Endothelial cell of umbilical vein (primary cell): ENCODE results near the gene RAB28. TPM values are rescaled to one million over a fixed set of nuclear protein-coding genes. Genes with fewer than 3 reads are reported as not detected.

ENCODE experiments used
- BruUV-seq: library from RNA; stranded (reverse); fragments of 400-500 nt; replicated peaks from 2 replicates; lab custom pipeline; 2021; lab: Mats Ljungman, UMichigan
- CTCF ChIA-PET: fragments of 300-600, 350-600 bp; sonication (Branson Sonifier 250); formaldehyde crosslinking; loops from one replicate; lab custom pipeline; 2021; ENCODE audit warnings: antibody characterized with exemption, inconsistent platforms; lab: Charles Lee
- POLR2A ChIA-PET: fragments of 300-600, 350-600 bp; sonication (Branson Sonifier 250); formaldehyde crosslinking; loops from one replicate; lab custom pipeline; 2021; ENCODE audit warnings: antibody characterized with exemption, inconsistent platforms; lab: Charles Lee
- DNase-seq: peaks from one replicate; pipeline ENCODE4 v3.0.0-alpha.2; 2011; ENCODE audit warnings: low read depth, low spot score
- FAIRE-seq: peaks from 2 replicates; lab custom pipeline; 2011; peaks lifted over from hg19 to GRCh38; lab: Jason Lieb, UNC
- H2AFZ ChIP-seq: 2 replicates; pipeline ENCODE4 v1.6.0; 2012; ENCODE audit warnings: low read depth, low read length, control low read depth, inconsistent platforms
- H3K27ac ChIP-seq: 2 replicates; pipeline ENCODE4 v1.5.1; 2011; ENCODE audit warnings: low read depth, mild to moderate bottlenecking, control low read depth, low read length, moderate library complexity; ENCODE audit not compliant: insufficient read depth
- H3K27me3 ChIP-seq, 2 experiments: 2 replicates each; pipeline versions ENCODE4 v1.6.0 to v1.6.1; 2011; ENCODE audit warnings: low read length in 2 of 2, mixed read lengths in 1 of 2; ENCODE audit not compliant: control insufficient read depth in 2 of 2, insufficient read depth in 2 of 2
- H3K36me3 ChIP-seq, 2 experiments: 2 replicates in 1 of 2; 3 replicates in 1 of 2; pipeline ENCODE4 v1.5.1; 2011; ENCODE audit warnings: low read length in 2 of 2, mild to moderate bottlenecking in 1 of 2, moderate library complexity in 1 of 2; ENCODE audit not compliant: control insufficient read depth in 2 of 2, insufficient read depth in 2 of 2; ENCODE audit errors: extremely low read depth in 1 of 2
- H3K4me1 ChIP-seq: 3 replicates; pipeline ENCODE4 v1.5.1; 2011; ENCODE audit warnings: mild to moderate bottlenecking, low read length; ENCODE audit not compliant: control insufficient read depth, insufficient read depth; ENCODE audit errors: extremely low read depth
- H3K4me2 ChIP-seq: 2 replicates; pipeline ENCODE4 v1.6.1; 2011; ENCODE audit warnings: low read length, control low read depth, mixed read lengths; ENCODE audit not compliant: insufficient read depth
- H3K4me3 ChIP-seq, 3 experiments: fragments of 200-600 bp in 1 of 3; sonication (generic), shearing (Covaris generic) in 1 of 3; replicated peaks in 1 of 3; 2 replicates each; pipeline ENCODE4 v1.5.1; 2011 to 2016; ENCODE audit warnings: control low read depth in 3 of 3, low read length in 3 of 3, mild to moderate bottlenecking in 2 of 3, inconsistent platforms in 1 of 3, low read depth in 1 of 3, moderate library complexity in 1 of 3; ENCODE audit not compliant: insufficient read depth in 1 of 3
- H3K79me2 ChIP-seq: 2 replicates; pipeline ENCODE4 v1.6.0; 2012; ENCODE audit warnings: low read length, inconsistent platforms; ENCODE audit not compliant: control insufficient read depth, insufficient read depth
- H3K9ac ChIP-seq: replicated peaks from 2 replicates; pipeline ENCODE3; 2011; ENCODE audit warnings: low read length, control low read depth; ENCODE audit not compliant: insufficient read depth; ENCODE audit errors: extremely low read depth
- H3K9me1 ChIP-seq: replicated peaks from 3 replicates; pipeline ENCODE4 v1.6.0; 2011; ENCODE audit warnings: mild to moderate bottlenecking, low read length; ENCODE audit not compliant: control insufficient read depth, insufficient read depth; ENCODE audit errors: extremely low read depth
- H3K9me3 ChIP-seq: replicated peaks from 2 replicates; pipeline ENCODE4 v1.5.1; 2012; ENCODE audit warnings: low read length, inconsistent platforms; ENCODE audit not compliant: control insufficient read depth, insufficient read depth
- H4K20me1 ChIP-seq: replicated peaks from 2 replicates; pipeline ENCODE3; 2011; ENCODE audit warnings: mild to moderate bottlenecking, low read length; ENCODE audit not compliant: control insufficient read depth, insufficient read depth; ENCODE audit errors: extremely low read depth
- CTCF ChIP-seq, 2 donors: IDR thresholded peaks; 1 replicate in 1 of 2; 2 replicates in 1 of 2; pipeline ENCODE4 v1.5.1; 2011; ENCODE audit warnings: low read length in 2 of 2, mild to moderate bottlenecking in 2 of 2, moderate library complexity in 2 of 2, control low read depth in 1 of 2, inconsistent platforms in 1 of 2, low read depth in 1 of 2; ENCODE audit not compliant: insufficient read depth in 1 of 2; ENCODE audit errors: extremely low read depth in 1 of 2
- EZH2 ChIP-seq: IDR thresholded peaks from 2 replicates; pipeline ENCODE4 v1.6.1; 2012; ENCODE audit warnings: borderline replicate concordance, low read depth, mild to moderate bottlenecking, moderate library complexity, low read length, inconsistent platforms; ENCODE audit not compliant: severe bottlenecking
- FOS ChIP-seq: IDR thresholded peaks from 2 replicates; pipeline ENCODE4 v1.6.1; 2011; ENCODE audit warnings: mild to moderate bottlenecking, low read length, moderate library complexity, borderline replicate concordance; ENCODE audit not compliant: insufficient read depth
- GATA2 ChIP-seq: IDR thresholded peaks from 2 replicates; pipeline ENCODE4 v1.7.0; 2011; ENCODE audit warnings: low read depth, mild to moderate bottlenecking, moderate library complexity, mixed read lengths, low read length; ENCODE audit not compliant: insufficient read length, insufficient read depth
- JUN ChIP-seq: IDR thresholded peaks from 2 replicates; pipeline ENCODE4 v1.6.1; 2011; ENCODE audit warnings: borderline replicate concordance, low read depth; ENCODE audit not compliant: insufficient read length, insufficient read depth
- MAX ChIP-seq: IDR thresholded peaks from 2 replicates; pipeline ENCODE4 v1.6.1; 2011; ENCODE audit not compliant: insufficient read depth, insufficient read length
- MYC ChIP-seq: IDR thresholded peaks from one replicate; pipeline ENCODE4 v1.6.1; 2011; ENCODE audit warnings: mild to moderate bottlenecking, low read depth, low read length
- POLR2A ChIP-seq: IDR thresholded peaks from 2 replicates; pipeline ENCODE4 v1.6.1; 2012; ENCODE audit warnings: low read depth, mild to moderate bottlenecking, control low read depth, low read length
- POLR2AphosphoS5 ChIP-seq: IDR thresholded peaks from 2 replicates; pipeline ENCODE4 v1.6.1; 2012; ENCODE audit warnings: low read depth, mild to moderate bottlenecking, control low read depth, low read length, moderate library complexity; ENCODE audit not compliant: insufficient read depth
- dilution Hi-C: fragments of 300-500 bp; cut with MboI; formaldehyde crosslinking; loops from one replicate; pipeline ENCODE4 v1.15.0; 2019; ENCODE audit warnings: low sequenced_read_pairs; ENCODE audit not compliant: extremely low pct_ligation_motif_present
- intact Hi-C: fragments of 100-400 bp; cut with micrococcal nuclease; formaldehyde crosslinking; loops from one replicate; pipeline ENCODE4 v1.10.0; 2022
- polyA plus RNA-seq, 4 experiments: library from polyadenylated mRNA; depleted of rRNA in 3 of 4; stranded (reverse) in 3 of 4; unstranded in 1 of 4; fragments of >200 nt; gene quantifications; 2 replicates each; pipeline versions ENCODE4 v1.2.1 to v1.2.3, GENCODE V29; 2011 to 2012; ENCODE audit warnings: missing spikeins in 1 of 4
- total RNA-seq: library from RNA; stranded (reverse); gene quantifications from 2 replicates; pipeline ENCODE4 v1.2.3, GENCODE V29; 2021

RAB28 gene
- total and polyA plus RNA-seq, 2 donors (not counting 3 experiments of a cell fraction or from before 2014, with no cell fraction given), result 13.0 to 13.2 TPM

DNA sequence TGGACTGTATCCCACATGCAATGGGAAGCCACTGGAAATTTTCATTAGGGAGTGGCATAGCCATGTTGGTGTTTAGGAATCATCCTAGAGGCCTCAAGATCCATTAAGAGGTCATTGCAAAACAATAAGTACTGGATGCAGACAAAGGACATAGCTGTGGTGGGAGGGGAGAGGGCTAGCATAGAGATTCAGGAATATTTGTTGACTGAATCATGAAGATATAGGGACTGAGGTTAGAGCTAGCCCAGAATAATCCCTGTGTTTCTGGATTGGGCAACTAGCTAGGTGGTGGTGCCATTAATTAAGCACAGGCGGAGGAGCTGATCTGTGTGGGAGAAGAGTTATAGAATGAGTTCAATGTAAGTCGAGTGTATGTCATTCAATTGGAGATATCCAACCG, 135.0 kb downstream of the RAB28 start:
- Histone ChIP-seq H3K36me3 (no peaks in the 10 kb centered on the region), H3K4me1 (no peaks in the 10 kb centered on the region), H2AFZ (no peak overlapping the region), H3K9me3 (no peaks in the 10 kb centered on the region), H3K27me3 (no peaks in the 10 kb centered on the region), H3K79me2 (no peaks in the 10 kb centered on the region), H3K4me2 (no peak overlapping the region), H3K9ac (no peak overlapping the region), H3K27ac (no peak overlapping the region), H3K9me1 (no peaks in the 10 kb centered on the region), H3K4me3 (no peak overlapping the region), H4K20me1 (no peaks in the 10 kb centered on the region)
- DNase-seq, result no peak
- dilution Hi-C loops (no loop called here), intact Hi-C loops (no loop called here)
- ChIA-PET CTCF (no interaction called here), POLR2A (no interaction called here)
- no TSS peak for BruUV-seq
- no peak for FAIRE-seq
- TF ChIP-seq GATA2 (no peak), POLR2A (no peak), EZH2 (no peak), MYC (no peak), CTCF (IDR thresholded peaks at IDR 0.05; ENCODE audit: extremely low read depth in 1 of 2, insufficient read depth in 1 of 2, low read depth in 1 of 2, low read length in 2 of 2) (no peak), MAX (no peak), FOS (no peak), JUN (no peak), POLR2AphosphoS5 (no peak)
